Smooth muscle cell (in vitro differentiated cells): ENCODE results near the gene TMX3. TPM values are rescaled to one million over a fixed set of nuclear protein-coding genes. Genes with fewer than 3 reads are reported as not detected.

ENCODE experiments used
- DNase-seq: peaks from one replicate; lab custom pipeline; 2025; ENCODE audit not compliant: unreplicated experiment; lab: John Stamatoyannopoulos, UW
- H2AFZ ChIP-seq: fragments of 200-600 bp; sonication (generic); 2 replicates; pipeline ENCODE4 v1.6.0; 2016; ENCODE audit warnings: antibody characterized with exemption, low read depth, mild to moderate bottlenecking
- H3F3A ChIP-seq: fragments of 200-600 bp; sonication (generic); 2 replicates; pipeline ENCODE4 v1.6.0; 2017; ENCODE audit warnings: antibody characterized with exemption, low read depth
- H3K27ac ChIP-seq: fragments of 200-600 bp; sonication (generic); 2 replicates; pipeline ENCODE4 v1.5.1; 2016; ENCODE audit warnings: low read depth, mild to moderate bottlenecking
- H3K27me3 ChIP-seq: fragments of 200-600 bp; sonication (generic); 2 replicates; pipeline ENCODE4 v1.6.1; 2016; ENCODE audit warnings: low read depth, mild to moderate bottlenecking
- H3K36me3 ChIP-seq: fragments of 200-600 bp; sonication (generic); 2 replicates; pipeline ENCODE4 v1.5.1; 2016; ENCODE audit warnings: low read depth
- H3K4me1 ChIP-seq: fragments of 200-600 bp; sonication (generic); 2 replicates; pipeline ENCODE4 v1.5.1; 2016; ENCODE audit warnings: low read depth
- H3K4me2 ChIP-seq: fragments of 200-600 bp; sonication (generic); 2 replicates; pipeline ENCODE4 v1.6.0; 2016; ENCODE audit warnings: mild to moderate bottlenecking
- H3K4me3 ChIP-seq: fragments of 200-600 bp; sonication (generic); 2 replicates; pipeline ENCODE4 v1.5.1; 2016; ENCODE audit warnings: mild to moderate bottlenecking
- H3K79me2 ChIP-seq: fragments of 200-600 bp; sonication (generic); 2 replicates; pipeline ENCODE4 v1.6.0; 2016; ENCODE audit warnings: low read depth, mild to moderate bottlenecking
- H3K9ac ChIP-seq: fragments of 200-600 bp; sonication (generic); 2 replicates; pipeline ENCODE4 v1.6.0; 2016; ENCODE audit warnings: low read depth
- H3K9me3 ChIP-seq: fragments of 200-600 bp; sonication (generic); replicated peaks from 2 replicates; pipeline ENCODE4 v1.5.1; 2016; ENCODE audit warnings: low read depth
- H4K20me1 ChIP-seq: fragments of 200-600 bp; sonication (generic); 2 replicates; pipeline ENCODE4 v1.6.0; 2016; ENCODE audit warnings: low read depth
- WGBS: methylation state at CpG from one replicate; pipeline ENCODE4 v1.1.7; 2016; ENCODE audit warnings: low lambda C conversion rate; 5-methylcytosine and 5-hydroxymethylcytosine counted together
- polyA plus RNA-seq: library from polyadenylated mRNA; unstranded; fragments of >200 nt; fragmentation: Nextera tagmentation; extraction: Ambion mirVana; gene quantifications from 2 replicates; pipeline ENCODE4 v1.2.1, GENCODE V29; 2016
- total RNA-seq: library from RNA; depleted of rRNA; stranded (reverse); fragments of >200 nt; gene quantifications from 2 replicates; pipeline ENCODE4 v1.2.3, GENCODE V29; 2014
- TF ChIP-seq, protein P1 (sequence below): fragments of 200-600 bp; sonication (generic); IDR thresholded peaks from 2 replicates; pipeline ENCODE4 v1.5.1; 2017; ENCODE audit warnings: borderline replicate concordance, mild to moderate bottlenecking, antibody characterized with exemption; ENCODE audit not compliant: insufficient read depth, poor library complexity, severe bottlenecking

TMX3 gene
- total and polyA plus RNA-seq, 2 experiments from 2014 or later: 25.2 to 55.5 TPM

DNA sequence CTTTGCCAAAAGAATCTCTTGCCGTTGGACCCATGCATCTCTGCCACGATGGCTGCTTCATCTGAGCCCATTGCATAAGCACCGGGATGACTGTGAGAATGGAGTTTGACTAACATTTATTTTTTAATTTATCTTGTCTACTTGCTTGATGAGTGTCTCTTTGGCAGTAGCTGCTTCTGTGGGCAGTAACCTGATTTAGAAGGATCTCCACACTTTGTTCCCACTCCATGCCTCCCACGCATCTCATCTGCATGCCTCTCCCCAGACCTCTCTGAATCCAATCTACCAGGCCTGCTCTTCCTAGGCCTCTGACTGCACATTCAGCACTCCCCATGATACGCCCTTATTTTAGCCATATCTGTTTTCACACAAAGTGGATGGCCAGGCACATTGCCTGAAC, 23.7 kb upstream of the TMX3 start:
- WGBS: 94% methylated on average over 5 of the region's 5 CpGs
- H3K4me3 ChIP-seq: no peak overlapping the region

DNA sequence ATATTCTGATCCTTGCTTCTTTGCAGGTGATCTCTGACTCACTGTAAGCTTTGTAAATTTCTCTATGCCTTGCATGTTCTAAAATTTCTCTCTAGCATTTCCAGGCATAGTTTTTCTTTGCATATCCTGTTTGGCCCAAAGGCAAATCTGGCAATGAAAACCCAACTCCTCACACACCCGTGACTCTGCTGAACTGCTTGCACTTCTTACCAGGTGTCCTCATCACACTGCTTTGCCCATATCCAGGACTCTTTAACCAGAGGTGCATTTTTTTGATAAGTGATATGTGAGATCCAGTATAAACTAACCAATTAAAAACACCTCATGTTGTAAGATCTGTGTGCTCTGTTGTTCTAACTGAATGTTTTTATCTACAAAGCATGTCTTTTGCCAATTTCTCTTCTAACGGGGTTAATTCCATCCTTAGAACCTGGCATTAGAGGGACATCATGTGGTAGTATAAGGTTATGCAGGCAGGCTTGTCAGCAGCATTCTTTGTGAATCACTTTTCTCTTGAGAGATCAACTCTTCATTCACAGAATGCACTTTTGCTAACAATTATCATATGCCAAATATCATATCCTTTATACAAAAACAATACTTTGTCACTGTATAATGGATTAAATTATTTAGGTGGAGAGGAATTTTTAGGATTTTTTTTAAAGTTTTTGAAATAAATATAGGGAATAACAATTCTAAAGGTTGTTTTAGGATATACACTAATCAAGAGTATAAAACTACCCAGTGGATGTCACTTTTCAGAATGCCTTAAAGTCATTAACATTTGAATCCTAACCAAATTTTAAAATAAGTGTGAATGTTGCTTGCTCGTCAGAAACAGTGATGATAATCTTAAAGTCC, 20.8 kb upstream of the TMX3 start:
- TF ChIP-seq, protein P1, sequence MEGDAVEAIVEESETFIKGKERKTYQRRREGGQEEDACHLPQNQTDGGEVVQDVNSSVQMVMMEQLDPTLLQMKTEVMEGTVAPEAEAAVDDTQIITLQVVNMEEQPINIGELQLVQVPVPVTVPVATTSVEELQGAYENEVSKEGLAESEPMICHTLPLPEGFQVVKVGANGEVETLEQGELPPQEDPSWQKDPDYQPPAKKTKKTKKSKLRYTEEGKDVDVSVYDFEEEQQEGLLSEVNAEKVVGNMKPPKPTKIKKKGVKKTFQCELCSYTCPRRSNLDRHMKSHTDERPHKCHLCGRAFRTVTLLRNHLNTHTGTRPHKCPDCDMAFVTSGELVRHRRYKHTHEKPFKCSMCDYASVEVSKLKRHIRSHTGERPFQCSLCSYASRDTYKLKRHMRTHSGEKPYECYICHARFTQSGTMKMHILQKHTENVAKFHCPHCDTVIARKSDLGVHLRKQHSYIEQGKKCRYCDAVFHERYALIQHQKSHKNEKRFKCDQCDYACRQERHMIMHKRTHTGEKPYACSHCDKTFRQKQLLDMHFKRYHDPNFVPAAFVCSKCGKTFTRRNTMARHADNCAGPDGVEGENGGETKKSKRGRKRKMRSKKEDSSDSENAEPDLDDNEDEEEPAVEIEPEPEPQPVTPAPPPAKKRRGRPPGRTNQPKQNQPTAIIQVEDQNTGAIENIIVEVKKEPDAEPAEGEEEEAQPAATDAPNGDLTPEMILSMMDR: peak; percentile 85
- Histone ChIP-seq H3K79me2 (no peaks in the 10 kb centered on the region), H2AFZ (no peak overlapping the region), H3K4me1 (peaks cover 4% of the 10 kb centered on the region), H3K36me3 (no peaks in the 10 kb centered on the region), H3K27ac (no peak overlapping the region), H3K4me2 (peak overlapping the region; percentile 13), H3K4me3 (no peak overlapping the region), H3F3A (no peaks in the 10 kb centered on the region), H3K9ac (no peak overlapping the region), H3K27me3 (no peaks in the 10 kb centered on the region), H3K9me3 (no peaks in the 10 kb centered on the region), H4K20me1 (no peaks in the 10 kb centered on the region)
- DNase-seq: no peak
- WGBS: 48% methylated on average over 3 of the region's 3 CpGs

More for the DNA sequence above, 23.7 kb upstream of the TMX3 start:
- Histone ChIP-seq H3K4me1 (peaks cover 4% of the 10 kb centered on the region), H3K79me2 (no peaks in the 10 kb centered on the region), H2AFZ (no peak overlapping the region), H4K20me1 (no peaks in the 10 kb centered on the region), H3K9me3 (no peaks in the 10 kb centered on the region), H3F3A (no peaks in the 10 kb centered on the region), H3K9ac (no peak overlapping the region), H3K27ac (no peak overlapping the region), H3K27me3 (no peaks in the 10 kb centered on the region), H3K36me3 (no peaks in the 10 kb centered on the region), H3K4me2 (no peak overlapping the region)
- DNase-seq: no peak
- TF ChIP-seq, protein P1: no peak

DNA sequence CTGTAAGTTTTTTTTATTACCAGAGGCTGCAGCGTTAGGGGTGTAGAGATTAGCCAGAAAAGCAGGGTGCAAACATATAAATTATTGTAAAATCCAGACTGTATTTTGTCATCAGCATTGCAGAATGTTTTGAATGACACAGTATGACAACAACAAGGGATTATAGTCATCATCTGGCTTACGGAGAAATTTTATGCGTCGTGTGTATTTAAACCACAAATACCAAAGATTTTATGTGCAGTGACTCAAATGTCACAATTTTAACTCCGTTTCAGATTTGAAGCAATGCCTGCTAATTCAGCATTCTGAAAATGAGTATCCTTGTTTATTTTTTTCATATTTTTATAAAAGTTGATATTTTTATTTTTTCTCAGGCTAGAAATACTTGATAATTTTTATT, 19.4 kb upstream of the TMX3 start:
- H2AFZ ChIP-seq: no peak overlapping the region
- H3K4me1 ChIP-seq: peaks cover 4% of the 10 kb centered on the region
- H3K4me2 ChIP-seq: peak overlapping the region; percentile 66
- no peaks in the 10 kb centered on the region for H3K9me3 ChIP-seq
- H3K27me3 ChIP-seq: no peaks in the 10 kb centered on the region
- TF ChIP-seq, protein P1: no peak
- no peak for DNase-seq
- no peaks in the 10 kb centered on the region for H3F3A ChIP-seq
- H3K79me2 ChIP-seq: no peaks in the 10 kb centered on the region
- peak overlapping the region; percentile 22 for H3K27ac ChIP-seq
- 21% methylated on average over 5 of the region's 5 CpGs for WGBS
- H3K36me3 ChIP-seq: no peaks in the 10 kb centered on the region
- no peak overlapping the region for H3K4me3 ChIP-seq
- H4K20me1 ChIP-seq: no peaks in the 10 kb centered on the region
- H3K9ac ChIP-seq: no peak overlapping the region

DNA sequence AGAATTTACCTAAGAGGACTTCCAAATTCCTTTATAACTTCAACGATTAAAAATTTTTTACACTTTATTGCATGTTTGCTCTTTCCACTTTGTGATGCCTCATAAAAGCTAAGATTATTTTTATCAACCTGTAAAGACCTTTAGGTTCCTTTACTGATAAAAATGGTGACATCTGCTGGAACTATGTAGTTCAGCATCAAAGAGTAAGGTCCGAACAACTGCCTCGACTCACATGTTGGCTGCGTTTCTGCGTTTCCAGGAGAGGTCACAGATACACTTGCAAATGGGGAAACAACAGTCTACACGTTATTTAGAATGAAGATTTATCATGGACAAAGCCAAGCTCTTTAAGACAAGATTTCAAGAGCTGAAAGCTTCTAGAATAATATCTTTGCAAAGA, 18.8 kb upstream of the TMX3 start:
- peak overlapping the region; percentile 66 for H3K4me2 ChIP-seq
- H3F3A ChIP-seq: no peaks in the 10 kb centered on the region
- no peaks in the 10 kb centered on the region for H3K27me3 ChIP-seq
- WGBS: 52% methylated on average over 6 of the region's 6 CpGs
- no peaks in the 10 kb centered on the region for H4K20me1 ChIP-seq
- no peaks in the 10 kb centered on the region for H3K36me3 ChIP-seq
- DNase-seq: no peak
- H3K9ac ChIP-seq: no peak overlapping the region
- no peak overlapping the region for H3K4me3 ChIP-seq
- TF ChIP-seq, protein P1: no peak
- H3K27ac ChIP-seq: peak overlapping the region; percentile 22
- no peaks in the 10 kb centered on the region for H3K79me2 ChIP-seq
- peaks cover 4% of the 10 kb centered on the region for H3K4me1 ChIP-seq
- H2AFZ ChIP-seq: no peak overlapping the region
- no peaks in the 10 kb centered on the region for H3K9me3 ChIP-seq
